ENCODE data around the gene C2orf72. TPM values are rescaled to one million over a fixed set of nuclear protein-coding genes. Genes with fewer than 3 reads are reported as not detected.

C2orf72 gene
- total RNA-seq, 1 donor from 2014 or later = 0.25 TPM

- intact Hi-C loops (cut with DNase I) = no loop called here
- Histone ChIP-seq H3K27ac (no peak overlapping the region), H3K36me3 (no peaks in the 10 kb centered on the region), H3K4me3 (no peak overlapping the region), H3K9me3 (no peaks in the 10 kb centered on the region), H3K27me3 (no peaks in the 10 kb centered on the region), H3K4me1 (peaks cover 7% of the 10 kb centered on the region)
- DNase-seq (ENCODE audit: extremely low spot score in 2 of 2) = no peak
- TF ChIP-seq POLR2AphosphoS5 (IDR thresholded peaks at IDR 0.05; ENCODE audit: insufficient read depth in 1 of 2, low read depth in 1 of 2) (no peak), POLR2A (IDR thresholded peaks at IDR 0.05) (no peak), CTCF (IDR thresholded peaks at IDR 0.05) (no peak)
Observed at GRCh38 chr2:231047923-231048915, 10.9 kb downstream of the C2orf72 start.

- no peak for TF ChIP-seq POLR2AphosphoS5 (IDR thresholded peaks at IDR 0.05; ENCODE audit: insufficient read depth in 1 of 2, low read depth in 1 of 2)
- no peak for TF ChIP-seq CTCF (IDR thresholded peaks at IDR 0.05)
- TF ChIP-seq POLR2A (IDR thresholded peaks at IDR 0.05) = no peak
- no peaks in the 10 kb centered on the region for H3K9me3 ChIP-seq
- intact Hi-C loops (cut with DNase I) = no loop called here
- no peaks in the 10 kb centered on the region for H3K36me3 ChIP-seq
- H3K27me3 ChIP-seq = no peaks in the 10 kb centered on the region
- no peak for DNase-seq (ENCODE audit: extremely low spot score in 2 of 2)
- H3K4me3 ChIP-seq = no peak overlapping the region
- no peak overlapping the region for H3K27ac ChIP-seq
- peaks cover 7% of the 10 kb centered on the region for H3K4me1 ChIP-seq
Observed at GRCh38 chr2:231049286-231050017, 12.1 kb downstream of the C2orf72 start.

GRCh38 chr2:231050018-231050901 lies 12.9 kb downstream of the C2orf72 start:
- Histone ChIP-seq H3K4me3 (no peak overlapping the region), H3K36me3 (no peaks in the 10 kb centered on the region), H3K9me3 (no peaks in the 10 kb centered on the region), H3K27ac (no peak overlapping the region), H3K4me1 (peaks cover 7% of the 10 kb centered on the region), H3K27me3 (no peaks in the 10 kb centered on the region)
- no peak for DNase-seq (ENCODE audit: extremely low spot score in 2 of 2)
- intact Hi-C loops (cut with DNase I) = no loop called here
- TF ChIP-seq POLR2A (IDR thresholded peaks at IDR 0.05) = no peak
- no peak for TF ChIP-seq CTCF (IDR thresholded peaks at IDR 0.05)
- no peak for TF ChIP-seq POLR2AphosphoS5 (IDR thresholded peaks at IDR 0.05; ENCODE audit: insufficient read depth in 1 of 2, low read depth in 1 of 2)

- intact Hi-C loops (cut with DNase I) = no loop called here
- TF ChIP-seq POLR2A (IDR thresholded peaks at IDR 0.05) (no peak), CTCF (IDR thresholded peaks at IDR 0.05) (no peak), POLR2AphosphoS5 (IDR thresholded peaks at IDR 0.05; ENCODE audit: insufficient read depth in 1 of 2, low read depth in 1 of 2) (no peak)
- Histone ChIP-seq H3K9me3 (no peaks in the 10 kb centered on the region), H3K27me3 (no peaks in the 10 kb centered on the region), H3K36me3 (no peaks in the 10 kb centered on the region), H3K4me3 (no peak overlapping the region), H3K4me1 (peaks cover 7% of the 10 kb centered on the region), H3K27ac (no peak overlapping the region)
- no peak for DNase-seq (ENCODE audit: extremely low spot score in 2 of 2)
Observed at GRCh38 chr2:231051116-231051515, 13.8 kb downstream of the C2orf72 start.

All from vagina (tissue), 2 donors.